Neutrophil (primary cell): ENCODE measurements around the gene AP3M1.

Source experiments
- H3K27ac ChIP-seq: fragments of 200-600 bp; sonication (generic); 2 replicates; pipeline ENCODE4 v1.5.1; 2016; ENCODE audit warnings: mild to moderate bottlenecking, moderate library complexity
- H3K27me3 ChIP-seq: fragments of 200-600 bp; sonication (generic); 2 replicates; pipeline ENCODE4 v1.6.0; 2016; ENCODE audit warnings: mild to moderate bottlenecking
- H3K36me3 ChIP-seq: fragments of 200-600 bp; sonication (generic); 2 replicates; pipeline ENCODE4 v1.5.1; 2017
- H3K4me1 ChIP-seq, 2 experiments: fragments of 200-600 bp in 1 of 2; sonication (generic) in 1 of 2; 1 replicate in 1 of 2; 2 replicates in 1 of 2; pipeline versions ENCODE4 v1.5.1 to v1.6.1; 2013 to 2016; ENCODE audit warnings: low read depth in 1 of 2, low read length in 1 of 2, mild to moderate bottlenecking in 1 of 2, moderate library complexity in 1 of 2; ENCODE audit not compliant: control insufficient read depth in 1 of 2, insufficient read depth in 1 of 2
- H3K4me3 ChIP-seq, 2 experiments: fragments of 200-600 bp in 1 of 2; sonication (generic) in 1 of 2; 1 replicate in 1 of 2; 2 replicates in 1 of 2; pipeline ENCODE4 v1.5.1; 2013 to 2016; ENCODE audit warnings: low read depth in 1 of 2, low read length in 1 of 2, mild to moderate bottlenecking in 1 of 2, moderate library complexity in 1 of 2
- H3K9me3 ChIP-seq: fragments of 200-600 bp; sonication (generic); 2 replicates; pipeline ENCODE4 v1.5.1; 2016
- TF ChIP-seq, protein P1 (sequence below): fragments of 200-600 bp; sonication (generic); IDR thresholded peaks from 2 replicates; pipeline ENCODE4 v1.5.1; 2016; ENCODE audit warnings: antibody characterized with exemption

The AP3M1 gene

GRCh38 chr10:74109452-74109851 lies 41.2 kb downstream of the AP3M1 start:
- H3K27me3 ChIP-seq, result no peaks in the 10 kb centered on the region
- no peak overlapping the region for H3K4me3 ChIP-seq
- TF ChIP-seq, protein P1, sequence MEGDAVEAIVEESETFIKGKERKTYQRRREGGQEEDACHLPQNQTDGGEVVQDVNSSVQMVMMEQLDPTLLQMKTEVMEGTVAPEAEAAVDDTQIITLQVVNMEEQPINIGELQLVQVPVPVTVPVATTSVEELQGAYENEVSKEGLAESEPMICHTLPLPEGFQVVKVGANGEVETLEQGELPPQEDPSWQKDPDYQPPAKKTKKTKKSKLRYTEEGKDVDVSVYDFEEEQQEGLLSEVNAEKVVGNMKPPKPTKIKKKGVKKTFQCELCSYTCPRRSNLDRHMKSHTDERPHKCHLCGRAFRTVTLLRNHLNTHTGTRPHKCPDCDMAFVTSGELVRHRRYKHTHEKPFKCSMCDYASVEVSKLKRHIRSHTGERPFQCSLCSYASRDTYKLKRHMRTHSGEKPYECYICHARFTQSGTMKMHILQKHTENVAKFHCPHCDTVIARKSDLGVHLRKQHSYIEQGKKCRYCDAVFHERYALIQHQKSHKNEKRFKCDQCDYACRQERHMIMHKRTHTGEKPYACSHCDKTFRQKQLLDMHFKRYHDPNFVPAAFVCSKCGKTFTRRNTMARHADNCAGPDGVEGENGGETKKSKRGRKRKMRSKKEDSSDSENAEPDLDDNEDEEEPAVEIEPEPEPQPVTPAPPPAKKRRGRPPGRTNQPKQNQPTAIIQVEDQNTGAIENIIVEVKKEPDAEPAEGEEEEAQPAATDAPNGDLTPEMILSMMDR, result no peak
- no peaks in the 10 kb centered on the region for H3K4me1 ChIP-seq
- H3K27ac ChIP-seq, result no peak overlapping the region
- H3K9me3 ChIP-seq, result no peaks in the 10 kb centered on the region
- H3K36me3 ChIP-seq, result peaks cover 100% of the 10 kb centered on the region

GRCh38 chr10:74107391-74107790 lies 43.2 kb downstream of the AP3M1 start:
- H3K27me3 ChIP-seq, result no peaks in the 10 kb centered on the region
- no peak overlapping the region for H3K4me3 ChIP-seq
- H3K9me3 ChIP-seq, result no peaks in the 10 kb centered on the region
- TF ChIP-seq, protein P1, result no peak
- no peaks in the 10 kb centered on the region for H3K4me1 ChIP-seq
- H3K36me3 ChIP-seq, result peaks cover 100% of the 10 kb centered on the region
- H3K27ac ChIP-seq, result peak overlapping the region; percentile 23

DNA sequence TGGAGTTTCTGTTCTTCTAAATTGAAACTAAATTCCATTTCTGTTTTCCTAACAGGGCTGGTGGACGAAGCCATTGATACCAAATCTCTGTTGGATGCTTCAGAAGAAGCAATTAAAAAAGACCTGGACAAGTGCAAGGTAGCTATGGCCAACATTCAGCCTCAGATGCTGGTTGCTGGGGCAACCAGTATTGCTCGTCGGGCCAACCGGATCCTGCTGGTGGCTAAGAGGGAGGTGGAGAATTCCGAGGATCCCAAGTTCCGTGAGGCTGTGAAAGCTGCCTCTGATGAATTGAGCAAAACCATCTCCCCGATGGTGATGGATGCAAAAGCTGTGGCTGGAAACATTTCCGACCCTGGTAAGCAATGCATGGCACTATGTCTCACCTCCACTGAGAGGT lies 45.6 kb downstream of the AP3M1 start:
- Histone ChIP-seq H3K4me1 (no peaks in the 10 kb centered on the region), H3K36me3 (peaks cover 98% of the 10 kb centered on the region), H3K27me3 (no peaks in the 10 kb centered on the region), H3K4me3 (no peak overlapping the region), H3K27ac (no peak overlapping the region), H3K9me3 (no peaks in the 10 kb centered on the region)
- TF ChIP-seq, protein P1, result no peak

- no peaks in the 10 kb centered on the region for H3K27me3 ChIP-seq
- no peak overlapping the region for H3K27ac ChIP-seq
- no peak overlapping the region for H3K4me3 ChIP-seq
- no peaks in the 10 kb centered on the region for H3K9me3 ChIP-seq
- TF ChIP-seq, protein P1, result no peak
- H3K4me1 ChIP-seq, result no peaks in the 10 kb centered on the region
- H3K36me3 ChIP-seq, result peaks cover 98% of the 10 kb centered on the region
Measured at GRCh38 chr10:74104480-74104879, 46.1 kb downstream of the AP3M1 start.

GRCh38 chr10:74103560-74104258 lies 46.9 kb downstream of the AP3M1 start:
- H3K27me3 ChIP-seq, result no peaks in the 10 kb centered on the region
- no peak overlapping the region for H3K4me3 ChIP-seq
- no peak overlapping the region for H3K27ac ChIP-seq
- TF ChIP-seq, protein P1, result no peak
- no peaks in the 10 kb centered on the region for H3K4me1 ChIP-seq
- H3K9me3 ChIP-seq, result no peaks in the 10 kb centered on the region
- H3K36me3 ChIP-seq, result peaks cover 98% of the 10 kb centered on the region
